OCI-LY3 (cell line): ENCODE results near the gene NUPR1.

Experiments
- H2AFZ ChIP-seq: fragments of 200-600, 300-600 bp; shearing (Covaris generic); 2 replicates; pipeline ENCODE4 v1.6.0; 2014; ENCODE audit warnings: antibody characterized with exemption, low read depth, low read length
- H3K27ac ChIP-seq: fragments of 200-600, 300-600 bp; sonication (generic); 2 replicates; pipeline ENCODE4 v1.5.1; 2014; ENCODE audit warnings: mild to moderate bottlenecking, low read length, moderate library complexity, mixed read lengths
- H3K27me3 ChIP-seq: fragments of 200-600, 300-600 bp; sonication (generic); 2 replicates; pipeline ENCODE4 v1.6.1; 2014; ENCODE audit warnings: low read depth, low read length, mixed read lengths
- H3K36me3 ChIP-seq: fragments of 200-600, 300-600 bp; sonication (generic); replicated peaks from 2 replicates; pipeline ENCODE3; 2014; ENCODE audit warnings: low read depth, low read length, mixed read lengths
- H3K4me1 ChIP-seq: fragments of 300-600, 200-600 bp; sonication (generic); 2 replicates; pipeline ENCODE4 v1.6.1; 2014; ENCODE audit warnings: low read length, mixed read lengths
- H3K4me2 ChIP-seq: fragments of 200-600, 300-600 bp; sonication (generic); 2 replicates; pipeline ENCODE4 v1.6.1; 2014; ENCODE audit warnings: low read length, mixed read lengths
- H3K4me3 ChIP-seq: fragments of 300-600, 200-600 bp; sonication (generic); 2 replicates; pipeline ENCODE4 v1.5.1; 2014; ENCODE audit warnings: antibody characterized with exemption, mild to moderate bottlenecking, low read length, moderate library complexity
- H3K79me2 ChIP-seq: fragments of 300-600, 200-600 bp; shearing (Covaris generic); 2 replicates; pipeline ENCODE4 v1.6.1; 2014; ENCODE audit warnings: mild to moderate bottlenecking, low read length, mixed read lengths
- H3K9ac ChIP-seq: fragments of 300-600, 200-600 bp; shearing (Covaris generic); 2 replicates; pipeline ENCODE4 v1.6.0; 2014; ENCODE audit warnings: mild to moderate bottlenecking, low read length, moderate library complexity
- H3K9me3 ChIP-seq: fragments of 200-600, 300-600 bp; shearing (Covaris generic); 2 replicates; pipeline ENCODE4 v1.6.1; 2014; ENCODE audit warnings: low read length, mixed read lengths; ENCODE audit not compliant: insufficient read depth
- H4K20me1 ChIP-seq: fragments of 200-600, 300-600 bp; sonication (generic); 2 replicates; pipeline ENCODE4 v1.6.1; 2016; ENCODE audit warnings: low read length, mixed read lengths; ENCODE audit not compliant: insufficient read depth
- CTCF ChIP-seq: fragments of 200-600, 300-600 bp; sonication (generic); IDR thresholded peaks from 2 replicates; pipeline ENCODE4 v1.5.1; 2014; ENCODE audit warnings: antibody characterized with exemption, low read length, low read depth
- EZH2phosphoT487 ChIP-seq: fragments of 200-600 bp; shearing (Covaris generic); IDR thresholded peaks from 2 replicates; pipeline ENCODE4 v1.6.1; 2018; ENCODE audit warnings: antibody characterized with exemption, mixed run types, low read depth

The NUPR1 gene

GRCh38 chr16:28520672-28521071 lies 18.1 kb downstream of the NUPR1 start:
- no peaks in the 10 kb centered on the region for H3K36me3 ChIP-seq
- no peaks in the 10 kb centered on the region for H4K20me1 ChIP-seq
- TF ChIP-seq EZH2phosphoT487 (no peak), CTCF (no peak)
- H3K9ac ChIP-seq, result no peak overlapping the region
- H2AFZ ChIP-seq, result no peak overlapping the region
- H3K4me3 ChIP-seq, result no peak overlapping the region
- H3K79me2 ChIP-seq, result no peaks in the 10 kb centered on the region
- H3K4me2 ChIP-seq, result no peak overlapping the region
- H3K27ac ChIP-seq, result peak overlapping the region; percentile 91; the same call in 1 of the 2 replicates
- no peaks in the 10 kb centered on the region for H3K27me3 ChIP-seq
- H3K4me1 ChIP-seq, result peaks cover 67% of the 10 kb centered on the region
- H3K9me3 ChIP-seq, result no peaks in the 10 kb centered on the region

- H3K4me2 ChIP-seq, result no peak overlapping the region
- no peaks in the 10 kb centered on the region for H4K20me1 ChIP-seq
- H3K4me1 ChIP-seq, result peaks cover 16% of the 10 kb centered on the region
- no peaks in the 10 kb centered on the region for H3K9me3 ChIP-seq
- no peak overlapping the region for H3K4me3 ChIP-seq
- no peak overlapping the region for H3K27ac ChIP-seq
- no peak overlapping the region for H2AFZ ChIP-seq
- H3K9ac ChIP-seq, result no peak overlapping the region
- no peak for TF ChIP-seq EZH2phosphoT487
- H3K36me3 ChIP-seq, result no peaks in the 10 kb centered on the region
- no peaks in the 10 kb centered on the region for H3K79me2 ChIP-seq
- H3K27me3 ChIP-seq, result no peaks in the 10 kb centered on the region
Measured at GRCh38 chr16:28514246-28514645, 24.5 kb downstream of the NUPR1 start.

DNA sequence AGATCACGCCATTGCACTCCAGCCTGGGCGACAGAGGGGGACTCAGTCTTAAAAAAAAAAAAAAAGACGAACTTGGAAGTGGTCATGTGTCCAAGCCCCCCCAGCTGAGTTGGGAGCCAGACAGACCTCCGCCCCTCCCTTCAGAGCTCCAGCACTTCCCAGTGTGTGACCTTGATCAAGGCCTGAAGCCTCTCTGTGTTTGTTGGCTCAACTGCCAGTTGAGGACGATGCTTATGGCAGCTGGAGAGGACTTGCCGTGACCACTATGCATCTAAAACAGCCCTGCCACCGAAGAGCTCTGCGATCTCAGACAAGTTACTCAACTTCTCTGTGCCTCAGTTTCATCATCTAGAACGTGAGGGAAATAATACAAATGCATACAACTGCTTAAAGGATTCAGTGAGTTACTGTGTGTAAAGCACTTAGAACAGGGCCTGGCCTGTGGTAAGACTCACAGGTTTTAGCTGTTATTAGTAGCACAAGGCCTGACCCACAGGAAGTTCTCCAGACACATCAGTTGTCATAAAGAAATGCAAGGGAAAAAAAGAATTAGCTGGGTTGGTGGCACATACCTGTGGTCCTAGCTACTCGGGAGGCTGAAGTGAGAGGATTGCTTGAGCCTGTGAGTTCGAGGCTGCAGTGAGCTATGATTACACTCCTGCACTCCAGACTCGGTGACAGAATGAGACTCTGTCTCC lies 25.1 kb downstream of the NUPR1 start:
- no peaks in the 10 kb centered on the region for H3K9me3 ChIP-seq
- H3K79me2 ChIP-seq, result no peaks in the 10 kb centered on the region
- H2AFZ ChIP-seq, result no peak overlapping the region
- H4K20me1 ChIP-seq, result no peaks in the 10 kb centered on the region
- no peak overlapping the region for H3K9ac ChIP-seq
- no peak for TF ChIP-seq CTCF
- no peak for TF ChIP-seq EZH2phosphoT487
- no peak overlapping the region for H3K4me3 ChIP-seq
- no peak overlapping the region for H3K4me2 ChIP-seq
- H3K36me3 ChIP-seq, result no peaks in the 10 kb centered on the region
- peaks cover 18% of the 10 kb centered on the region for H3K4me1 ChIP-seq
- no peaks in the 10 kb centered on the region for H3K27me3 ChIP-seq
- H3K27ac ChIP-seq, result no peak overlapping the region; the same call in 1 of the 2 replicates

DNA sequence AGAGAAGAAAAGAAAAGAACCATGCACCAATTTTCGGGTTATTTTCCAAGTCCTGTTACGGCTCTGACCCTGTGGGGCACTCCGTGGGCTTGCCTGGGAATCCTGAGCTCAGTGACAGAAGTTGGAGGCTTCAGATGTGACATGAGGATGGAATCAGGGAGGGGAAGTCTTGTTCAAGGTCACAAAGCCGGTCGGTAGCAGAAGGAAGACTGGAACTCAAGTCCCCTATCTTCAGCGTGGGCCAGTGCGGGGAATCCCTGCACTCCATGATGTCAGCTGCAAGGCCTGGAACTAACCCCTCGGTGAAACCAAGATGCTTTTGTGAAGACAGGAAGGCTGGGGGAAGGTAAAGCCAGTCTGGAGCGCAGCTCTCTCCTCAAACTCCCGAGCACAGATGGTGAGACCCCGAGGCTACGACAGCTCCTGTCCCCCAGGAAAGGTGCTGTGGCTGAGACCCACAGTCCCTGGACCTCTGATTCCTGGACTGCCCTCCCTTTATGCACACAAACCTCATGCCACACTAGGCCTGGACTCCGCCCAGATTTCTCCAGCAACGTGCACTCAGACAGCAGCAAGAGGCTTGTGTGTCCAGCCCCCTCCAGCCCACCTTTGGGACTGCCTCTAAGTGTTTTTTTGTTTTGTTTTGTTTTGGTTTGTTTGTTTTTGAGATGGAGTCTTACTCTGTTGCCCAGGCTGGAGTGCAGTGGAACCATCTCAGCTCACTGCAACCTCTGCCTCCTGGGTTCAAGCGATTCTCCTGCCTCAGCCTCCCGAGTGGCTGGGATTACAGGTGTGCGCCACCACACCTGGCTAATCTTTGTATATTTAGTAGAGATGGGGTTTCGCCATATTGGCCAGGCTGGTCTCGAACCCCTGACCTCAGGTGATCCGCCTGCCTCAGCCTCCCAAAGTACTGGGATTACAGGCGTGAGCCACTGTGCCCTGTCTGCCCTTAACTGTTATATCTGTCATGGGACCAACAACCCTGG lies 26.7 kb downstream of the NUPR1 start:
- TF ChIP-seq CTCF (no peak), EZH2phosphoT487 (no peak)
- H3K79me2 ChIP-seq, result peaks cover 4% of the 10 kb centered on the region
- H3K27ac ChIP-seq, result no peak overlapping the region
- H3K27me3 ChIP-seq, result no peaks in the 10 kb centered on the region
- H4K20me1 ChIP-seq, result no peaks in the 10 kb centered on the region
- H3K4me3 ChIP-seq, result no peak overlapping the region
- H3K4me2 ChIP-seq, result no peak overlapping the region
- H3K4me1 ChIP-seq, result peaks cover 17% of the 10 kb centered on the region
- no peak overlapping the region for H3K9ac ChIP-seq
- H3K9me3 ChIP-seq, result no peaks in the 10 kb centered on the region
- no peaks in the 10 kb centered on the region for H3K36me3 ChIP-seq
- no peak overlapping the region for H2AFZ ChIP-seq
